8988T (cell line): ENCODE results near the gene HIRIP3.
"Not testable (repeated sequence)": the region's sequence is repeated elsewhere in the genome, so short reads cannot be mapped to it uniquely, and the experiment has no call there.

Experiments
- DNase-seq: peaks from one replicate; pipeline ENCODE4 v3.0.0; 2011

HIRIP3 gene

GRCh38 chr16:29995324-29995910 lies at the start of gene HIRIP3:
Gene HIRIP3, minus strand, starts transcription at chr16:29995617. Its CDS starts 12 bp downstream, at chr16:29995605.
- DNase-seq: peak; percentile 82

- no peak for DNase-seq
Observed at GRCh38 chr16:30041841-30042240, 46.4 kb upstream of the HIRIP3 start.

- DNase-seq: not testable (repeated sequence)
Observed at GRCh38 chr16:30040690-30041089, 45.3 kb upstream of the HIRIP3 start.

GRCh38 chr16:30040221-30040620 lies 44.8 kb upstream of the HIRIP3 start:
- DNase-seq: no peak

- DNase-seq: no peak
Observed at GRCh38 chr16:30033270-30033669, 37.9 kb upstream of the HIRIP3 start.

GRCh38 chr16:30032083-30032819 lies 36.8 kb upstream of the HIRIP3 start:
- peak; percentile 27 for DNase-seq

GRCh38 chr16:30031477-30031918 lies 36.1 kb upstream of the HIRIP3 start:
- no peak for DNase-seq

- no peak for DNase-seq
Observed at GRCh38 chr16:30030841-30031413, 35.5 kb upstream of the HIRIP3 start, which contains the start of gene TLCD3B. Gene TLCD3B, minus strand, starts transcription at chr16:30031271. Its CDS starts 744 bp downstream, at chr16:30030527.

- DNase-seq: no peak
Observed at GRCh38 chr16:30030011-30030685, 34.7 kb upstream of the HIRIP3 start.

- DNase-seq: peak; percentile 4
Observed at GRCh38 chr16:30028438-30029076, 33.1 kb upstream of the HIRIP3 start.

- peak; percentile 4 for DNase-seq
Observed at GRCh38 chr16:30027588-30028437, 32.4 kb upstream of the HIRIP3 start.

- DNase-seq: no peak
Observed at GRCh38 chr16:30026449-30026848, 31.0 kb upstream of the HIRIP3 start.

- DNase-seq: no peak
Observed at GRCh38 chr16:30025574-30025973, 30.2 kb upstream of the HIRIP3 start.

GRCh38 chr16:30025156-30025555 lies 29.7 kb upstream of the HIRIP3 start:
- no peak for DNase-seq

- DNase-seq: no peak
Observed at GRCh38 chr16:30024451-30024850, 29.0 kb upstream of the HIRIP3 start.

- no peak for DNase-seq
Observed at GRCh38 chr16:30023586-30023985, 28.2 kb upstream of the HIRIP3 start.

GRCh38 chr16:30022887-30023286 lies 27.5 kb upstream of the HIRIP3 start, which contains the start of gene C16orf92:
Gene C16orf92, plus strand, starts transcription at chr16:30023198. Its CDS starts 143 bp downstream, at chr16:30023341.
- DNase-seq: peak; percentile 2

GRCh38 chr16:30018731-30019158 lies 23.3 kb upstream of the HIRIP3 start:
- no peak for DNase-seq

- not testable (repeated sequence) for DNase-seq
Observed at GRCh38 chr16:30017937-30018336, 22.5 kb upstream of the HIRIP3 start.

- DNase-seq: no peak
Observed at GRCh38 chr16:30017277-30017656, 21.9 kb upstream of the HIRIP3 start.

GRCh38 chr16:30016555-30017276 lies 21.3 kb upstream of the HIRIP3 start:
- no peak for DNase-seq
